Measurements from ENCODE around the gene MRPL54.

GRCh38 chr19:3814648-3815047 is 52.2 kb downstream of the MRPL54 start:
- no peak for TF ChIP-seq POLR2A (IDR thresholded peaks at IDR 0.05; ENCODE audit: low read depth, low read length)
- no peak for TF ChIP-seq TAF1 (IDR thresholded peaks at IDR 0.05; ENCODE audit: borderline replicate concordance, low read depth, low read length)
- TF ChIP-seq POLR2AphosphoS5 (IDR thresholded peaks at IDR 0.05; ENCODE audit: low read depth, low read length): no peak
